ENCODE measurements around the gene RHO. TPM values are rescaled to one million over a fixed set of nuclear protein-coding genes. Genes with fewer than 3 reads are reported as not detected.

Gene RHO
- total and polyA plus RNA-seq, 2 donors (not counting 1 experiment from before 2014, with no cell fraction given): 0.10 TPM; not detected in 1

- Histone ChIP-seq H3K4me2 (replicated peaks; ENCODE audit: low read depth, low read length, poor library complexity, severe bottlenecking) (no peak overlapping the region), H2AFZ (ENCODE audit: insufficient read depth, low read depth, low read length, poor library complexity, severe bottlenecking) (no peak overlapping the region), H3K27me3 (replicated peaks in 1 of 4; ENCODE audit: control extremely low read depth in 1 of 4, control insufficient read depth in 3 of 4, insufficient read depth in 4 of 4, low read length in 3 of 4) (peaks cover 0 to 2% (median 0%) of the 10 kb centered on the region in 4 experiments), H3K79me2 (ENCODE audit: control insufficient read depth, insufficient read depth, low read length) (no peaks in the 10 kb centered on the region), H3K9me3 (ENCODE audit: control extremely low read depth in 1 of 3, control insufficient read depth in 2 of 3, insufficient read depth in 1 of 3, low read length in 2 of 3) (no peaks in the 10 kb centered on the region), H3K27ac (ENCODE audit: low read length in 2 of 2) (no peak overlapping the region), H3K4me3 (ENCODE audit: control extremely low read depth in 1 of 5, extremely low read depth in 1 of 5, insufficient read depth in 1 of 5, low read depth in 2 of 5, low read length in 4 of 5) (no peak overlapping the region), H3K36me3 (replicated peaks in 1 of 2; ENCODE audit: control extremely low read depth in 1 of 2, control insufficient read depth in 1 of 2, extremely low read depth in 1 of 2, insufficient read depth in 2 of 2, low read length in 1 of 2) (no peaks in the 10 kb centered on the region), H3K9ac (ENCODE audit: low read length) (no peak overlapping the region), H3K4me1 (ENCODE audit: control insufficient read depth in 2 of 2, insufficient read depth in 2 of 2, low read length in 2 of 2) (peaks cover 7 to 15% of the 10 kb centered on the region in 2 donors), H4K20me1 (ENCODE audit: control insufficient read depth, insufficient read depth, low read length, poor library complexity, severe bottlenecking) (no peaks in the 10 kb centered on the region)
- DNase-seq (no peak), ATAC-seq (ENCODE audit: low read depth) (no peak)
- Mint-ChIP-seq H3K4me1 (peaks cover 14% of the 10 kb centered on the region), H3K27me3 (peaks cover 3% of the 10 kb centered on the region), H3K9me3 (ENCODE audit: insufficient read depth) (no peaks in the 10 kb centered on the region), H3K4me3 (no peak overlapping the region), H3K27ac (peak overlapping the region; percentile 59)
- 95% methylated on average over 13 of the region's 13 CpGs for WGBS (ENCODE audit: insufficient coverage)
- intact Hi-C loops (cut with micrococcal nuclease): no loop called here
- ChIA-PET POLR2A (no interaction called here), CTCF (no interaction called here)
- TF ChIP-seq CTCF (IDR thresholded peaks at IDR 0.05) (no peak), EZH2 (IDR thresholded peaks at IDR 0.05; ENCODE audit: borderline replicate concordance, insufficient read depth, low read depth, low read length, poor library complexity, severe bottlenecking) (no peak)
Measured at GRCh38 chr3:129530821-129531220, 2.4 kb downstream of the RHO start.

GRCh38 chr3:129531699-129532098 is 3.3 kb downstream of the RHO start:
- Mint-ChIP-seq H3K4me3 (no peak overlapping the region), H3K27me3 (peaks cover 3% of the 10 kb centered on the region), H3K27ac (peak overlapping the region; percentile 37), H3K9me3 (ENCODE audit: insufficient read depth) (no peaks in the 10 kb centered on the region), H3K4me1 (peaks cover 6% of the 10 kb centered on the region)
- Histone ChIP-seq H3K9me3 (ENCODE audit: control extremely low read depth in 1 of 3, control insufficient read depth in 2 of 3, insufficient read depth in 1 of 3, low read length in 2 of 3) (no peaks in the 10 kb centered on the region), H2AFZ (ENCODE audit: insufficient read depth, low read depth, low read length, poor library complexity, severe bottlenecking) (no peak overlapping the region), H3K4me1 (ENCODE audit: control insufficient read depth in 2 of 2, insufficient read depth in 2 of 2, low read length in 2 of 2) (peaks cover 0 to 6% of the 10 kb centered on the region in 2 donors), H3K79me2 (ENCODE audit: control insufficient read depth, insufficient read depth, low read length) (no peaks in the 10 kb centered on the region), H4K20me1 (ENCODE audit: control insufficient read depth, insufficient read depth, low read length, poor library complexity, severe bottlenecking) (no peaks in the 10 kb centered on the region), H3K27me3 (replicated peaks in 1 of 4; ENCODE audit: control extremely low read depth in 1 of 4, control insufficient read depth in 3 of 4, insufficient read depth in 4 of 4, low read length in 3 of 4) (peaks cover 0 to 2% (median 0%) of the 10 kb centered on the region in 4 experiments), H3K36me3 (replicated peaks in 1 of 2; ENCODE audit: control extremely low read depth in 1 of 2, control insufficient read depth in 1 of 2, extremely low read depth in 1 of 2, insufficient read depth in 2 of 2, low read length in 1 of 2) (no peaks in the 10 kb centered on the region), H3K27ac (ENCODE audit: low read length in 2 of 2) (no peak overlapping the region), H3K9ac (ENCODE audit: low read length) (no peak overlapping the region), H3K4me3 (ENCODE audit: control extremely low read depth in 1 of 5, extremely low read depth in 1 of 5, insufficient read depth in 1 of 5, low read depth in 2 of 5, low read length in 4 of 5) (no peak overlapping the region), H3K4me2 (replicated peaks; ENCODE audit: low read depth, low read length, poor library complexity, severe bottlenecking) (no peak overlapping the region)
- ChIA-PET POLR2A (no interaction called here), CTCF (no interaction called here)
- WGBS (ENCODE audit: insufficient coverage): 88% methylated on average over 10 of the region's 11 CpGs
- TF ChIP-seq EZH2 (IDR thresholded peaks at IDR 0.05; ENCODE audit: borderline replicate concordance, insufficient read depth, low read depth, low read length, poor library complexity, severe bottlenecking) (no peak), CTCF (IDR thresholded peaks at IDR 0.05) (no peak)
- DNase-seq (no peak), ATAC-seq (ENCODE audit: low read depth) (no peak)
- intact Hi-C loops (cut with micrococcal nuclease): no loop called here

Data from B cell (primary cell).